GM21528 (cell line): ENCODE data around the gene SPRED3.
"Not testable (repeated sequence)": the region's sequence is repeated elsewhere in the genome, so short reads cannot be mapped to it uniquely, and the experiment has no call there.

Source experiments
- ATAC-seq: cut with Tn5 transposase; IDR thresholded peaks from one replicate; pipeline ENCODE4 v1.9.1; 2021; ENCODE audit warnings: mild to moderate bottlenecking, moderate library complexity; ENCODE audit not compliant: unreplicated experiment, low FRiP score

Gene SPRED3

GRCh38 chr19:38389957-38390924 lies 1.7 kb downstream of the SPRED3 start:
- no peak for ATAC-seq

- ATAC-seq, result no peak
These were observed 3.5 kb downstream of the SPRED3 start for GRCh38 chr19:38391911-38392464.

- ATAC-seq, result no peak
These were observed 4.3 kb downstream of the SPRED3 start for GRCh38 chr19:38392707-38393308.

- ATAC-seq, result no peak
These were observed 6.0 kb downstream of the SPRED3 start for GRCh38 chr19:38394488-38394887.

- no peak for ATAC-seq
These were observed 7.1 kb downstream of the SPRED3 start for GRCh38 chr19:38395381-38396114.

GRCh38 chr19:38399081-38399480 lies 10.6 kb downstream of the SPRED3 start:
- no peak for ATAC-seq

- no peak for ATAC-seq
These were observed 11.0 kb downstream of the SPRED3 start for GRCh38 chr19:38399537-38399936.

- ATAC-seq, result no peak
These were observed 11.9 kb downstream of the SPRED3 start for GRCh38 chr19:38400361-38400760.

- ATAC-seq, result no peak
These were observed 12.7 kb downstream of the SPRED3 start for GRCh38 chr19:38401148-38401547.

- ATAC-seq, result no peak
These were observed 14.1 kb downstream of the SPRED3 start for GRCh38 chr19:38402623-38402966.

- ATAC-seq, result peak; percentile 78
These were observed 14.6 kb downstream of the SPRED3 start, which contains the start of gene FAM98C for GRCh38 chr19:38402967-38403674. Gene FAM98C, plus strand, starts transcription at chr19:38403093. Its CDS starts 61 bp downstream, at chr19:38403154.

GRCh38 chr19:38404858-38405257 lies 16.4 kb downstream of the SPRED3 start:
- ATAC-seq, result no peak

- no peak for ATAC-seq
These were observed 16.8 kb downstream of the SPRED3 start for GRCh38 chr19:38405276-38405675.

GRCh38 chr19:38409631-38410133 lies 21.2 kb downstream of the SPRED3 start:
- ATAC-seq, result no peak

- ATAC-seq, result not testable (repeated sequence)
These were observed 21.9 kb downstream of the SPRED3 start for GRCh38 chr19:38410407-38410806.

GRCh38 chr19:38411041-38411712 lies 22.7 kb downstream of the SPRED3 start:
- ATAC-seq, result no peak

- not testable (repeated sequence) for ATAC-seq
These were observed 23.4 kb downstream of the SPRED3 start for GRCh38 chr19:38411898-38412297.

GRCh38 chr19:38412491-38412890 lies 24.0 kb downstream of the SPRED3 start:
- ATAC-seq, result no peak

- no peak for ATAC-seq
These were observed 24.5 kb downstream of the SPRED3 start for GRCh38 chr19:38412961-38413360.
